Panc1 (cell line): ENCODE measurements around the gene C12orf50.

Experiments
- CTCF ChIP-seq: fragments of 450-650 bp; IDR thresholded peaks from 2 replicates; pipeline ENCODE4 v1.5.1; 2017; ENCODE audit warnings: mild to moderate bottlenecking
- POLR2AphosphoS5 ChIP-seq: IDR thresholded peaks from 2 replicates; pipeline ENCODE4 v1.6.1; 2012; ENCODE audit warnings: mild to moderate bottlenecking, low read depth, low read length, moderate library complexity
- REST ChIP-seq, 2 experiments: IDR thresholded peaks; 2 replicates each; pipeline ENCODE4 v1.6.1; 2011 to 2012; ENCODE audit warnings: low read depth in 2 of 2, control low read depth in 1 of 2, low read length in 1 of 2, mild to moderate bottlenecking in 1 of 2, moderate library complexity in 1 of 2; ENCODE audit not compliant: insufficient read depth in 1 of 2
- TCF7L2 ChIP-seq: IDR thresholded peaks from 2 replicates; pipeline ENCODE4 v1.6.1; 2011; ENCODE audit warnings: mild to moderate bottlenecking, low read depth, low read length, inconsistent platforms

- TF ChIP-seq CTCF (no peak), REST (IDR thresholded peaks at IDR 0.05; ENCODE audit: insufficient read depth in 1 of 2, low read depth in 2 of 2, low read length in 1 of 2) (no peak), TCF7L2 (no peak), POLR2AphosphoS5 (no peak)
Observed at GRCh38 chr12:87967871-87968270, 61.3 kb downstream of the C12orf50 start.
